ENCODE results near the gene PANK1. TPM values are rescaled to one million over a fixed set of nuclear protein-coding genes. Genes with fewer than 3 reads are reported as not detected.

PANK1 gene
- total and polyA plus RNA-seq, 9 of the 15 experiments (the other 6 are each of a cell fraction or from before 2014, with no cell fraction given): 1.7 to 10.7 (median 6.5) TPM

DNA sequence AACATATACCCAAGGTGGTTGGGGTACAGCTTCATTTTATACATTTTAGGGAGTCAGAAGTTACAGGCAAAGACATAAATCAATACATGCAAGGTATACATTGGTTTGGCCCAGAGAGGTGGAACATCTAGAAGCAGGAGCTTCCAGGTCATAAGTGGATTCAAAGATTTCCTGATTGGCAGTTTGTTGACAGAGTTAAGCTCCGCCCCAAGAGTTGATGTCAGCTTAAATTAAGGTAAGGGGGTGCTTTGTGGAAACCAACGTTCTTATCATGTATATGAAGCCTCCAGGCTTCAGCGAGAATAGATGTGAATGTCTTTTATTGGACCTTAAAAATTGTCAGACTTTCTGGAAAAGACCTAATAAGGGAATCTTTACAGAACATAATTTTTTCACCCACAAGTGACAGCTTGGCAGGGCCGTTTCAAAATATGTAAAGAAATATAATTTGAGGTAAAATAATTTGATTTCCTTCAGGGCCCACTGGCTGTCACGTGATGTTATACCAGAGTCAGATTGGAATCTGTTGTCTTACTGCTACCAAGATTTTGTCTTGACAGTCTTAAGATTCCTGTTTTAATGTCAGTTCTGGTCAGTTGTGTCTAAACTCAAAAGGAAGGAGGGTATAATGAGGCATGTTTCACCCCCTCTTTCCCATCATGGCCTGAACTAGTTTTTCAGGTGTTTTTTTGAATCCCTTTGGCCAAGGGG lies 6.3 kb upstream of the PANK1 start (continued):
- TF ChIP-seq C11orf30 (IDR thresholded peaks at IDR 0.05; ENCODE audit: low read depth) (no peak), HSF4 (CRISPR knock-in tag; IDR thresholded peaks at IDR 0.05; ENCODE audit: borderline replicate concordance) (no peak), ZNF133 (CRISPR knock-in tag; IDR thresholded peaks at IDR 0.05) (no peak), ZNF699 (CRISPR knock-in tag; IDR thresholded peaks at IDR 0.05; ENCODE audit: insufficient replicate concordance) (no peak), MYNN (IDR thresholded peaks at IDR 0.05) (no peak), MYNN (CRISPR knock-in tag; IDR thresholded peaks at IDR 0.05) (no peak), PATZ1 (CRISPR knock-in tag; IDR thresholded peaks at IDR 0.05; ENCODE audit: borderline replicate concordance) (no peak), SMARCA5 (IDR thresholded peaks at IDR 0.05) (no peak), BRF1 (IDR thresholded peaks at IDR 0.05; ENCODE audit: borderline replicate concordance, extremely low read depth, insufficient read length) (no peak), RBFOX2 (IDR thresholded peaks at IDR 0.05; ENCODE audit: low read depth, low read length) (no peak), ARID3A (IDR thresholded peaks at IDR 0.05; ENCODE audit: borderline replicate concordance, low read depth, low read length) (no peak), ZNF23 (CRISPR knock-in tag; IDR thresholded peaks at IDR 0.05) (no peak), JUND (IDR thresholded peaks at IDR 0.05; ENCODE audit: borderline replicate concordance, low read depth, low read length) (no peak), JUND (tag; IDR thresholded peaks at IDR 0.05; ENCODE audit: borderline replicate concordance, low read depth, low read length) (0 out of 3 replicates have a peak, but pooled peaks have one; percentile 25), ESRRA (IDR thresholded peaks at IDR 0.05; ENCODE audit: borderline replicate concordance, low read depth) (no peak)
- TF ChIP-seq, protein P1, sequence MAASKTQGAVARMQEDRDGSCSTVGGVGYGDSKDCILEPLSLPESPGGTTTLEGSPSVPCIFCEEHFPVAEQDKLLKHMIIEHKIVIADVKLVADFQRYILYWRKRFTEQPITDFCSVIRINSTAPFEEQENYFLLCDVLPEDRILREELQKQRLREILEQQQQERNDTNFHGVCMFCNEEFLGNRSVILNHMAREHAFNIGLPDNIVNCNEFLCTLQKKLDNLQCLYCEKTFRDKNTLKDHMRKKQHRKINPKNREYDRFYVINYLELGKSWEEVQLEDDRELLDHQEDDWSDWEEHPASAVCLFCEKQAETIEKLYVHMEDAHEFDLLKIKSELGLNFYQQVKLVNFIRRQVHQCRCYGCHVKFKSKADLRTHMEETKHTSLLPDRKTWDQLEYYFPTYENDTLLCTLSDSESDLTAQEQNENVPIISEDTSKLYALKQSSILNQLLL (CRISPR knock-in tag; IDR thresholded peaks at IDR 0.05; ENCODE audit: borderline replicate concordance): no peak
- TF ChIP-seq, protein P2, sequence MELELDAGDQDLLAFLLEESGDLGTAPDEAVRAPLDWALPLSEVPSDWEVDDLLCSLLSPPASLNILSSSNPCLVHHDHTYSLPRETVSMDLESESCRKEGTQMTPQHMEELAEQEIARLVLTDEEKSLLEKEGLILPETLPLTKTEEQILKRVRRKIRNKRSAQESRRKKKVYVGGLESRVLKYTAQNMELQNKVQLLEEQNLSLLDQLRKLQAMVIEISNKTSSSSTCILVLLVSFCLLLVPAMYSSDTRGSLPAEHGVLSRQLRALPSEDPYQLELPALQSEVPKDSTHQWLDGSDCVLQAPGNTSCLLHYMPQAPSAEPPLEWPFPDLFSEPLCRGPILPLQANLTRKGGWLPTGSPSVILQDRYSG (tag; conservative IDR thresholded peaks at IDR 0.05; ENCODE audit: low read depth): no peak
